PFSK-1 (cell line): ENCODE measurements around the gene TTBK1.

Source experiments
- POLR2AphosphoS5 ChIP-seq: IDR thresholded peaks from 2 replicates; pipeline ENCODE4 v1.6.1; 2012; ENCODE audit warnings: low read depth, mild to moderate bottlenecking, control low read depth, low read length, moderate library complexity
- SIN3A ChIP-seq: IDR thresholded peaks from 2 replicates; pipeline ENCODE4 v1.6.1; 2012; ENCODE audit warnings: mild to moderate bottlenecking, low read length, moderate library complexity, borderline replicate concordance; ENCODE audit not compliant: insufficient read depth
- TAF1 ChIP-seq: IDR thresholded peaks from 2 replicates; pipeline ENCODE4 v1.6.1; 2012; ENCODE audit warnings: low read length, control low read depth, borderline replicate concordance; ENCODE audit not compliant: insufficient read depth
- TF ChIP-seq, protein P1 (sequence below), 2 experiments: IDR thresholded peaks; 2 replicates each; pipeline versions ENCODE4 v1.6.1 to v1.8.0; 2011 to 2012; ENCODE audit warnings: low read depth in 2 of 2, low read length in 2 of 2, control low read depth in 1 of 2, inconsistent platforms in 1 of 2, mild to moderate bottlenecking in 1 of 2, moderate library complexity in 1 of 2; ENCODE audit not compliant: insufficient read depth in 1 of 2

DNA sequence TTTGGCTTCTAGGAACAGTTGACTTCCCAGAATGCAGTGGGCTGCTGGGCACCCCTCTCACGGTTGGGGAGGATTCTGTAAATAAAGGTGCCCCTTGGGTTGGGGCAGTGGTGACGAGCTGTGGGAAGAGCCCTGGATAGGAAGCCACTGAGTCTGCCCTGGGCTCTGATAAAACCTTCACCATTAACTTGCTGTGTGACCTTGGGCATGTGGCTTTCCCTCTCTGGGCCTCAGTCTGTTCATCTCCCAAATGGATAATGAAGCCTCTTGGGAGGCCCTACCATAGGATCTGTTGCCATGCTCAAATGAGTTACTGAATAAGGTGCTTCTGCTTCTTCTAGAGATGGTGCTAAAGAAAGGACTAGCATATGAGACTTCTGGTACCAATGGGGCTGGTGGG lies 61.6 kb downstream of the TTBK1 start:
- TF ChIP-seq, protein P1, sequence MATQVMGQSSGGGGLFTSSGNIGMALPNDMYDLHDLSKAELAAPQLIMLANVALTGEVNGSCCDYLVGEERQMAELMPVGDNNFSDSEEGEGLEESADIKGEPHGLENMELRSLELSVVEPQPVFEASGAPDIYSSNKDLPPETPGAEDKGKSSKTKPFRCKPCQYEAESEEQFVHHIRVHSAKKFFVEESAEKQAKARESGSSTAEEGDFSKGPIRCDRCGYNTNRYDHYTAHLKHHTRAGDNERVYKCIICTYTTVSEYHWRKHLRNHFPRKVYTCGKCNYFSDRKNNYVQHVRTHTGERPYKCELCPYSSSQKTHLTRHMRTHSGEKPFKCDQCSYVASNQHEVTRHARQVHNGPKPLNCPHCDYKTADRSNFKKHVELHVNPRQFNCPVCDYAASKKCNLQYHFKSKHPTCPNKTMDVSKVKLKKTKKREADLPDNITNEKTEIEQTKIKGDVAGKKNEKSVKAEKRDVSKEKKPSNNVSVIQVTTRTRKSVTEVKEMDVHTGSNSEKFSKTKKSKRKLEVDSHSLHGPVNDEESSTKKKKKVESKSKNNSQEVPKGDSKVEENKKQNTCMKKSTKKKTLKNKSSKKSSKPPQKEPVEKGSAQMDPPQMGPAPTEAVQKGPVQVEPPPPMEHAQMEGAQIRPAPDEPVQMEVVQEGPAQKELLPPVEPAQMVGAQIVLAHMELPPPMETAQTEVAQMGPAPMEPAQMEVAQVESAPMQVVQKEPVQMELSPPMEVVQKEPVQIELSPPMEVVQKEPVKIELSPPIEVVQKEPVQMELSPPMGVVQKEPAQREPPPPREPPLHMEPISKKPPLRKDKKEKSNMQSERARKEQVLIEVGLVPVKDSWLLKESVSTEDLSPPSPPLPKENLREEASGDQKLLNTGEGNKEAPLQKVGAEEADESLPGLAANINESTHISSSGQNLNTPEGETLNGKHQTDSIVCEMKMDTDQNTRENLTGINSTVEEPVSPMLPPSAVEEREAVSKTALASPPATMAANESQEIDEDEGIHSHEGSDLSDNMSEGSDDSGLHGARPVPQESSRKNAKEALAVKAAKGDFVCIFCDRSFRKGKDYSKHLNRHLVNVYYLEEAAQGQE (IDR thresholded peaks at IDR 0.05; ENCODE audit: insufficient read depth in 1 of 2, low read depth in 2 of 2, low read length in 2 of 2) = no peak
- no peak for TF ChIP-seq TAF1
- TF ChIP-seq SIN3A = no peak
- TF ChIP-seq POLR2AphosphoS5 = no peak
